WTC11 (cell line): ENCODE results near the gene DCTN2.

Experiments
- NR3C1 ChIP-seq: sonication (generic); formaldehyde crosslinking; conservative IDR thresholded peaks from 2 replicates; pipeline ENCODE4 v1.8.1; 2023; ENCODE audit warnings: low read depth, mild to moderate bottlenecking, missing genetic modification reagents
- TF ChIP-seq, protein P1 (sequence below): fragments of 200-600 bp; IDR thresholded peaks from 2 replicates; pipeline ENCODE4 v1.8.0; 2022; ENCODE audit warnings: antibody characterized with exemption

DNA sequence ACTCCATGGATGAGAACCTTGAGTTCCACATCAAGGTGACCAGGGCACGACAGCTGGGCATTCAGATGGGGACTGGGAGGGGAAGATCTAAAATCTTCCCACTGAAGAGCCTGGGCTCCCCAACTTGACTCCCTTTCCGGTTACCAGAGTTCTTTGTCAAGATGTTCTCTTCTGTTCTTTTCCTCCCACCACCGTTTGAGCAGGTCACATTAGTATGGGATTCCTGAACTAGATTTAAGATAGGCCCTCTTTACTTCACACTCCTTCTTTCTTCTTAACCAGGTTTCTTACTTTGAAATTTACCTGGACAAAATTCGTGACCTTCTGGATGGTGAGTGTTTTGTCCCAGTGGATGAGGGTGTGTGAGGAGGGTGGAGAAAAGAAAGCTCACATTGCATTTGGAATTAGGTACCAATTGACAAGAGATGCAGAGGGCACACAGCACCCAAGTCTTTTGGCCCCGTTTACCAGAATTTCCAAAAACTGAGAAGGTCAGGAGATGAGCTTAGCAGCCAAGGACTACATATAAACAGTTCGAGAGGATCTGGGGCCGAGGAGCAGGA is 17.3 kb upstream of the DCTN2 start:
- TF ChIP-seq, protein P1, sequence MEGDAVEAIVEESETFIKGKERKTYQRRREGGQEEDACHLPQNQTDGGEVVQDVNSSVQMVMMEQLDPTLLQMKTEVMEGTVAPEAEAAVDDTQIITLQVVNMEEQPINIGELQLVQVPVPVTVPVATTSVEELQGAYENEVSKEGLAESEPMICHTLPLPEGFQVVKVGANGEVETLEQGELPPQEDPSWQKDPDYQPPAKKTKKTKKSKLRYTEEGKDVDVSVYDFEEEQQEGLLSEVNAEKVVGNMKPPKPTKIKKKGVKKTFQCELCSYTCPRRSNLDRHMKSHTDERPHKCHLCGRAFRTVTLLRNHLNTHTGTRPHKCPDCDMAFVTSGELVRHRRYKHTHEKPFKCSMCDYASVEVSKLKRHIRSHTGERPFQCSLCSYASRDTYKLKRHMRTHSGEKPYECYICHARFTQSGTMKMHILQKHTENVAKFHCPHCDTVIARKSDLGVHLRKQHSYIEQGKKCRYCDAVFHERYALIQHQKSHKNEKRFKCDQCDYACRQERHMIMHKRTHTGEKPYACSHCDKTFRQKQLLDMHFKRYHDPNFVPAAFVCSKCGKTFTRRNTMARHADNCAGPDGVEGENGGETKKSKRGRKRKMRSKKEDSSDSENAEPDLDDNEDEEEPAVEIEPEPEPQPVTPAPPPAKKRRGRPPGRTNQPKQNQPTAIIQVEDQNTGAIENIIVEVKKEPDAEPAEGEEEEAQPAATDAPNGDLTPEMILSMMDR: no peak
- no peak for TF ChIP-seq NR3C1
